Smooth muscle cell (in vitro differentiated cells): ENCODE results near the gene KPNA4. TPM values are rescaled to one million over a fixed set of nuclear protein-coding genes. Genes with fewer than 3 reads are reported as not detected.
"Not testable (repeated sequence)": the region's sequence is repeated elsewhere in the genome, so short reads cannot be mapped to it uniquely, and the experiment has no call there.

Source experiments
- DNase-seq: peaks from one replicate; lab custom pipeline; 2025; ENCODE audit not compliant: unreplicated experiment; lab: John Stamatoyannopoulos, UW
- H2AFZ ChIP-seq: fragments of 200-600 bp; sonication (generic); 2 replicates; pipeline ENCODE4 v1.6.0; 2016; ENCODE audit warnings: antibody characterized with exemption, low read depth, mild to moderate bottlenecking
- H3F3A ChIP-seq: fragments of 200-600 bp; sonication (generic); 2 replicates; pipeline ENCODE4 v1.6.0; 2017; ENCODE audit warnings: antibody characterized with exemption, low read depth
- H3K27ac ChIP-seq: fragments of 200-600 bp; sonication (generic); 2 replicates; pipeline ENCODE4 v1.5.1; 2016; ENCODE audit warnings: low read depth, mild to moderate bottlenecking
- H3K27me3 ChIP-seq: fragments of 200-600 bp; sonication (generic); 2 replicates; pipeline ENCODE4 v1.6.1; 2016; ENCODE audit warnings: low read depth, mild to moderate bottlenecking
- H3K36me3 ChIP-seq: fragments of 200-600 bp; sonication (generic); 2 replicates; pipeline ENCODE4 v1.5.1; 2016; ENCODE audit warnings: low read depth
- H3K4me1 ChIP-seq: fragments of 200-600 bp; sonication (generic); 2 replicates; pipeline ENCODE4 v1.5.1; 2016; ENCODE audit warnings: low read depth
- H3K4me2 ChIP-seq: fragments of 200-600 bp; sonication (generic); 2 replicates; pipeline ENCODE4 v1.6.0; 2016; ENCODE audit warnings: mild to moderate bottlenecking
- H3K4me3 ChIP-seq: fragments of 200-600 bp; sonication (generic); 2 replicates; pipeline ENCODE4 v1.5.1; 2016; ENCODE audit warnings: mild to moderate bottlenecking
- H3K79me2 ChIP-seq: fragments of 200-600 bp; sonication (generic); 2 replicates; pipeline ENCODE4 v1.6.0; 2016; ENCODE audit warnings: low read depth, mild to moderate bottlenecking
- H3K9ac ChIP-seq: fragments of 200-600 bp; sonication (generic); 2 replicates; pipeline ENCODE4 v1.6.0; 2016; ENCODE audit warnings: low read depth
- H3K9me3 ChIP-seq: fragments of 200-600 bp; sonication (generic); replicated peaks from 2 replicates; pipeline ENCODE4 v1.5.1; 2016; ENCODE audit warnings: low read depth
- H4K20me1 ChIP-seq: fragments of 200-600 bp; sonication (generic); 2 replicates; pipeline ENCODE4 v1.6.0; 2016; ENCODE audit warnings: low read depth
- CTCF ChIP-seq: fragments of 200-600 bp; sonication (generic); IDR thresholded peaks from 2 replicates; pipeline ENCODE4 v1.5.1; 2017; ENCODE audit warnings: borderline replicate concordance, mild to moderate bottlenecking, antibody characterized with exemption; ENCODE audit not compliant: insufficient read depth, poor library complexity, severe bottlenecking
- WGBS: methylation state at CpG from one replicate; pipeline ENCODE4 v1.1.7; 2016; ENCODE audit warnings: low lambda C conversion rate; 5-methylcytosine and 5-hydroxymethylcytosine counted together
- polyA plus RNA-seq: library from polyadenylated mRNA; unstranded; fragments of >200 nt; fragmentation: Nextera tagmentation; extraction: Ambion mirVana; gene quantifications from 2 replicates; pipeline ENCODE4 v1.2.1, GENCODE V29; 2016
- total RNA-seq: library from RNA; depleted of rRNA; stranded (reverse); fragments of >200 nt; gene quantifications from 2 replicates; pipeline ENCODE4 v1.2.3, GENCODE V29; 2014

KPNA4 gene
- total and polyA plus RNA-seq, 2 experiments from 2014 or later, result 12.4 to 34.1 TPM

GRCh38 chr3:160532371-160532770 lies 33.0 kb downstream of the KPNA4 start:
- no peak overlapping the region for H3K27ac ChIP-seq
- no peak for TF ChIP-seq CTCF

GRCh38 chr3:160531311-160531710 lies 34.1 kb downstream of the KPNA4 start:
- H3K4me2 ChIP-seq, result no peak overlapping the region
- peaks cover 42% of the 10 kb centered on the region for H3K36me3 ChIP-seq
- no peak for DNase-seq
- H3K27me3 ChIP-seq, result no peaks in the 10 kb centered on the region
- H3K27ac ChIP-seq, result no peak overlapping the region
- H2AFZ ChIP-seq, result no peak overlapping the region
- no peak overlapping the region for H3K4me3 ChIP-seq
- no peaks in the 10 kb centered on the region for H3K4me1 ChIP-seq
- H3F3A ChIP-seq, result no peaks in the 10 kb centered on the region
- H3K9me3 ChIP-seq, result no peaks in the 10 kb centered on the region
- H3K79me2 ChIP-seq, result peaks cover 28% of the 10 kb centered on the region
- 100% methylated on average over 1 of the region's 1 CpG for WGBS
- peaks cover 35% of the 10 kb centered on the region for H4K20me1 ChIP-seq
- H3K9ac ChIP-seq, result no peak overlapping the region
- no peak for TF ChIP-seq CTCF

More at GRCh38 chr3:160532371-160532770, 33.0 kb downstream of the KPNA4 start:
- Histone ChIP-seq H4K20me1 (peaks cover 38% of the 10 kb centered on the region), H3K79me2 (peaks cover 39% of the 10 kb centered on the region), H3K27me3 (no peaks in the 10 kb centered on the region), H3K4me2 (no peak overlapping the region), H3F3A (peaks cover under 1% of the 10 kb centered on the region), H3K36me3 (peaks cover 31% of the 10 kb centered on the region), H3K9ac (no peak overlapping the region), H3K4me3 (no peak overlapping the region), H3K9me3 (no peaks in the 10 kb centered on the region), H3K4me1 (no peaks in the 10 kb centered on the region), H2AFZ (no peak overlapping the region)
- no peak for DNase-seq

- not testable (repeated sequence) for H3K27me3 ChIP-seq, H3K4me2 ChIP-seq, H3F3A ChIP-seq, H3K9ac ChIP-seq, H3K4me1 ChIP-seq, H3K9me3 ChIP-seq, H3K27ac ChIP-seq, H4K20me1 ChIP-seq, H2AFZ ChIP-seq, DNase-seq, H3K4me3 ChIP-seq
- 96% methylated on average over 2 of the region's 2 CpGs for WGBS
- Histone ChIP-seq H3K36me3 (peaks cover 61% of the 10 kb centered on the region), H3K79me2 (peaks cover 24% of the 10 kb centered on the region)
Observed at GRCh38 chr3:160516391-160516790, 49.0 kb downstream of the KPNA4 start.

GRCh38 chr3:160501325-160501724 lies 64.0 kb downstream of the KPNA4 start:
- H2AFZ ChIP-seq, result no peak overlapping the region
- peaks cover 3% of the 10 kb centered on the region for H4K20me1 ChIP-seq
- 98% methylated on average over 3 of the region's 3 CpGs for WGBS
- no peak for DNase-seq
- no peak overlapping the region for H3K4me2 ChIP-seq
- H3F3A ChIP-seq, result no peaks in the 10 kb centered on the region
- no peak for TF ChIP-seq CTCF
- no peaks in the 10 kb centered on the region for H3K79me2 ChIP-seq
- peaks cover 2% of the 10 kb centered on the region for H3K27me3 ChIP-seq
- H3K27ac ChIP-seq, result no peak overlapping the region
- H3K36me3 ChIP-seq, result peaks cover 45% of the 10 kb centered on the region
- peaks cover 2% of the 10 kb centered on the region for H3K9me3 ChIP-seq
- H3K4me3 ChIP-seq, result no peak overlapping the region
- no peak overlapping the region for H3K9ac ChIP-seq
- no peaks in the 10 kb centered on the region for H3K4me1 ChIP-seq
